WTC11 (cell line): ENCODE results near the gene SPRR2E. TPM values are rescaled to one million over a fixed set of nuclear protein-coding genes. Genes with fewer than 3 reads are reported as not detected.

Source experiments
- ATAC-seq: fragments of 200-7000 bp; cut with Tn5 transposase; 2 replicates; pipeline ENCODE4 v1.10.0; 2021; ENCODE audit warnings: mild to moderate bottlenecking, moderate library complexity
- CTCF ChIA-PET: fragments of 300-600 bp; sonication (Branson Sonifier 250); formaldehyde crosslinking; loops from one replicate; lab custom pipeline; 2021; ENCODE audit warnings: antibody characterized with exemption; lab: Charles Lee
- POLR2A ChIA-PET: fragments of 350-600 bp; sonication (Branson Sonifier 250); formaldehyde crosslinking; loops from one replicate; lab custom pipeline; 2021; ENCODE audit warnings: antibody characterized with exemption; lab: Charles Lee
- DNase-seq: peaks from one replicate; pipeline ENCODE4 v3.0.0; 2021; ENCODE audit warnings: low spot score
- H3K27ac Mint-ChIP-seq: 2 replicates; pipeline ENCODE4 v1.8.0; 2021; ENCODE audit warnings: mixed read lengths
- H3K27me3 Mint-ChIP-seq: 2 replicates; pipeline ENCODE4 v1.8.0; 2021; ENCODE audit warnings: low read depth, mild to moderate bottlenecking, moderate library complexity, mixed read lengths
- H3K36me3 Mint-ChIP-seq: 2 replicates; pipeline ENCODE4 v1.8.0; 2021; ENCODE audit warnings: mixed read lengths
- H3K4me1 Mint-ChIP-seq: 2 replicates; pipeline ENCODE4 v1.8.0; 2022; ENCODE audit warnings: mixed read lengths
- H3K4me3 Mint-ChIP-seq: 2 replicates; pipeline ENCODE4 v1.8.0; 2021; ENCODE audit warnings: mild to moderate bottlenecking, moderate library complexity, mixed read lengths
- H3K9me3 Mint-ChIP-seq: 2 replicates; pipeline ENCODE4 v1.8.0; 2021; ENCODE audit warnings: mixed read lengths
- ETV6 ChIP-seq: sonication (generic); formaldehyde crosslinking; IDR thresholded peaks from 2 replicates; pipeline ENCODE4 v1.8.1; 2022; ENCODE audit warnings: mild to moderate bottlenecking, missing genetic modification reagents
- GTF2I ChIP-seq: fragments of 250-450 bp; sonication (Bioruptor Pico); conservative IDR thresholded peaks from 2 replicates; pipeline ENCODE4 v1.4.0; 2021; ENCODE audit warnings: mild to moderate bottlenecking
- NR1H2 ChIP-seq: sonication (generic); formaldehyde crosslinking; IDR thresholded peaks from 2 replicates; pipeline ENCODE4 v1.9.0; 2021; ENCODE audit warnings: mild to moderate bottlenecking, moderate library complexity, missing genetic modification reagents
- NR2C2 ChIP-seq: sonication (generic); formaldehyde crosslinking; IDR thresholded peaks from 2 replicates; pipeline ENCODE4 v1.8.0; 2022; ENCODE audit warnings: mild to moderate bottlenecking, missing genetic modification reagents
- RORB ChIP-seq: fragments of 250-450 bp; sonication (Bioruptor Pico); IDR thresholded peaks from 2 replicates; pipeline ENCODE4 v1.9.0; 2021; ENCODE audit warnings: mild to moderate bottlenecking
- SOX15 ChIP-seq: fragments of 250-450 bp; sonication (Bioruptor Pico); IDR thresholded peaks from 2 replicates; pipeline ENCODE4 v1.9.0; 2021; ENCODE audit warnings: mild to moderate bottlenecking
- TP53 ChIP-seq: sonication (generic); formaldehyde crosslinking; IDR thresholded peaks from 2 replicates; pipeline ENCODE4 v1.8.1; 2023; ENCODE audit warnings: mild to moderate bottlenecking, missing genetic modification reagents
- ZNF232 ChIP-seq: sonication (generic); formaldehyde crosslinking; IDR thresholded peaks from 2 replicates; pipeline ENCODE4 v1.8.0; 2022; ENCODE audit warnings: mild to moderate bottlenecking, missing genetic modification reagents
- ZNF416 ChIP-seq: fragments of 250-450 bp; sonication (Bioruptor Pico); IDR thresholded peaks from 2 replicates; pipeline ENCODE4 v1.9.0; 2021; ENCODE audit warnings: mild to moderate bottlenecking, inconsistent platforms
- ZNF423 ChIP-seq: fragments of 250-450 bp; sonication (Bioruptor Pico); IDR thresholded peaks from 2 replicates; pipeline ENCODE4 v2.1.2; 2022; ENCODE audit warnings: mild to moderate bottlenecking, moderate library complexity
- total RNA-seq: library from RNA; stranded (reverse); gene quantifications from 3 replicates; pipeline ENCODE4 v1.2.3, GENCODE V29; 2021
- TF ChIP-seq, protein P1 (sequence below): fragments of 200-600 bp; IDR thresholded peaks from 2 replicates; pipeline ENCODE4 v1.8.0; 2022; ENCODE audit warnings: antibody characterized with exemption
- TF ChIP-seq, protein P2 (sequence below): sonication (generic); formaldehyde crosslinking; IDR thresholded peaks from 2 replicates; pipeline ENCODE4 v1.8.0; 2023; ENCODE audit warnings: missing genetic modification reagents
- TF ChIP-seq, protein P3 (sequence below): fragments of 250-450 bp; sonication (Bioruptor Pico); conservative IDR thresholded peaks from 2 replicates; pipeline ENCODE4 v1.9.0; 2021; ENCODE audit warnings: mild to moderate bottlenecking
- TF ChIP-seq, protein P4 (sequence below): sonication (generic); formaldehyde crosslinking; IDR thresholded peaks from 2 replicates; pipeline ENCODE4 v1.8.0; 2022; ENCODE audit warnings: mild to moderate bottlenecking, missing genetic modification reagents
- TF ChIP-seq, protein P5 (sequence below): fragments of 250-450 bp; sonication (Bioruptor Pico); IDR thresholded peaks from 2 replicates; pipeline ENCODE4 v2.1.2; 2022; ENCODE audit warnings: mild to moderate bottlenecking, moderate library complexity
- TF ChIP-seq, protein P6 (sequence below): sonication (generic); formaldehyde crosslinking; IDR thresholded peaks from 2 replicates; pipeline ENCODE4 v1.8.0; 2022; ENCODE audit warnings: mild to moderate bottlenecking, missing genetic modification reagents
- TF ChIP-seq, protein P7 (sequence below): sonication (generic); formaldehyde crosslinking; IDR thresholded peaks from 2 replicates; pipeline ENCODE4 v1.8.1; 2023; ENCODE audit warnings: mild to moderate bottlenecking, missing genetic modification reagents, borderline replicate concordance
- TF ChIP-seq, protein P8 (sequence below): sonication (generic); formaldehyde crosslinking; IDR thresholded peaks from 2 replicates; pipeline ENCODE4 v1.8.0; 2022; ENCODE audit warnings: mild to moderate bottlenecking, missing genetic modification reagents
- TF ChIP-seq, protein P9 (sequence below): sonication (generic); formaldehyde crosslinking; IDR thresholded peaks from 2 replicates; pipeline ENCODE4 v1.8.1; 2022; ENCODE audit warnings: low read depth, mild to moderate bottlenecking, moderate library complexity, missing genetic modification reagents, borderline replicate concordance
- TF ChIP-seq, protein P10 (sequence below): sonication (generic); formaldehyde crosslinking; IDR thresholded peaks from 2 replicates; pipeline ENCODE4 v1.8.1; 2022; ENCODE audit warnings: mild to moderate bottlenecking, missing genetic modification reagents, moderate library complexity, borderline replicate concordance

SPRR2E gene
- total RNA-seq, 1 experiment from 2014 or later: not detected

DNA sequence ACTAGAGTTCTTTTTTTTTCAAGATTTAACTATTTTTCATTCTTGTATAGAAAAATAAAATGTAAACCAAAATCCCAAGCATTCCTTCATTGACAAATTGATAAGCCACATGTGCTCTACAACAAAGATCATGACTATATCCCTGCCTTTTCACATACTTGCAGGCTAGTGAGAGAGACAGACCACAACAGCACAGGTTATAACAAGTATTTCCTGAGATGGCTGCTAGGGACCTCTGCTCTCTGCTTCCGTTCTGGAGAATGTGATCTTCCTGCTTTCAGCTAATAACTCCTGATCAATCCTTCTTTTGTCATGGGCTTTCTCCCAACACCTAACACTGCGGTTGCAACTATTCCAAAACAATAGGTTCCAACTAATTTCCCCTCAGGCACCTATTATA lies 33.0 kb upstream of the SPRR2E start:
- no peak for ATAC-seq

More for the DNA sequence above, 33.0 kb upstream of the SPRR2E start:
- POLR2A ChIA-PET: no interaction called here
- Mint-ChIP-seq H3K9me3 (peaks cover 49% of the 10 kb centered on the region), H3K4me3 (no peak overlapping the region), H3K4me1 (peaks cover 56% of the 10 kb centered on the region), H3K36me3 (peaks cover 53% of the 10 kb centered on the region), H3K27me3 (peaks cover 9% of the 10 kb centered on the region), H3K27ac (no peak overlapping the region)
- CTCF ChIA-PET: no interaction called here
- no peak for DNase-seq
- TF ChIP-seq, protein P1, sequence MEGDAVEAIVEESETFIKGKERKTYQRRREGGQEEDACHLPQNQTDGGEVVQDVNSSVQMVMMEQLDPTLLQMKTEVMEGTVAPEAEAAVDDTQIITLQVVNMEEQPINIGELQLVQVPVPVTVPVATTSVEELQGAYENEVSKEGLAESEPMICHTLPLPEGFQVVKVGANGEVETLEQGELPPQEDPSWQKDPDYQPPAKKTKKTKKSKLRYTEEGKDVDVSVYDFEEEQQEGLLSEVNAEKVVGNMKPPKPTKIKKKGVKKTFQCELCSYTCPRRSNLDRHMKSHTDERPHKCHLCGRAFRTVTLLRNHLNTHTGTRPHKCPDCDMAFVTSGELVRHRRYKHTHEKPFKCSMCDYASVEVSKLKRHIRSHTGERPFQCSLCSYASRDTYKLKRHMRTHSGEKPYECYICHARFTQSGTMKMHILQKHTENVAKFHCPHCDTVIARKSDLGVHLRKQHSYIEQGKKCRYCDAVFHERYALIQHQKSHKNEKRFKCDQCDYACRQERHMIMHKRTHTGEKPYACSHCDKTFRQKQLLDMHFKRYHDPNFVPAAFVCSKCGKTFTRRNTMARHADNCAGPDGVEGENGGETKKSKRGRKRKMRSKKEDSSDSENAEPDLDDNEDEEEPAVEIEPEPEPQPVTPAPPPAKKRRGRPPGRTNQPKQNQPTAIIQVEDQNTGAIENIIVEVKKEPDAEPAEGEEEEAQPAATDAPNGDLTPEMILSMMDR: no peak
- TF ChIP-seq, protein P2, sequence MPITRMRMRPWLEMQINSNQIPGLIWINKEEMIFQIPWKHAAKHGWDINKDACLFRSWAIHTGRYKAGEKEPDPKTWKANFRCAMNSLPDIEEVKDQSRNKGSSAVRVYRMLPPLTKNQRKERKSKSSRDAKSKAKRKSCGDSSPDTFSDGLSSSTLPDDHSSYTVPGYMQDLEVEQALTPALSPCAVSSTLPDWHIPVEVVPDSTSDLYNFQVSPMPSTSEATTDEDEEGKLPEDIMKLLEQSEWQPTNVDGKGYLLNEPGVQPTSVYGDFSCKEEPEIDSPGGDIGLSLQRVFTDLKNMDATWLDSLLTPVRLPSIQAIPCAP (CRISPR knock-in tag): no peak
- TF ChIP-seq, protein P3, sequence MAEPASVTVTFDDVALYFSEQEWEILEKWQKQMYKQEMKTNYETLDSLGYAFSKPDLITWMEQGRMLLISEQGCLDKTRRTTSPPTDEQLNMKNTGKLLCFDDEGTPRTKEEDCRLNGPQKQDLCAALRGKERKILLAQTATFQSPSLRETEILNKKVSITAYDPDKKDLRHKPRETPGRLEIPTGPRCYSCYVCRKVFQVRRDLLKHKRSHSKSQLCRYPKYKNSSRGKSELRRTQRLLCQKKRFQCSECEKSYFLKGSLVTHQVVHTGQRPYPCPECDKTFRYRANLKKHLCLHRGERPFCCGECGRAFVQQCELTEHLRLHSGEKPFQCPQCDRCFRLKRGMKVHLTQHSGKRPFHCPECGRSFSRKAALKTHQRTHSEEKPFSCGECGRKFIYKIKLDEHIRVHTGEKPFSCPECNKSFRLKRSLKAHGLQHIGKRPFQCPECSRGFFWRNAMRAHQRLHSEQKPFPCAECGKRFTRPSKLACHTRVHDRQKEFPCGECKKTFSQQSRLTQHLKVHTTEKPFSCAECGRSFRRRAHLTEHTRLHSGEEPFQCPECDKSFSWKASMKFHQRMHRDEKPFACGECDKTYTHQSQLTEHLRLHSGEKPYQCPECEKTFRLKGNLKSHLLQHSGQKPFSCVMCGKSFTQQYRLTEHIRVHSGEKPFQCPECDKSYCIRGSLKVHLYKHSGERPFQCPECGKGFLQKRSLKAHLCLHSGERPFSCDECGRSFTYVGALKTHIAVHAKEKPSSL: no peak
- TF ChIP-seq NR2C2 (CRISPR knock-in tag): no peak
- TF ChIP-seq, protein P4, sequence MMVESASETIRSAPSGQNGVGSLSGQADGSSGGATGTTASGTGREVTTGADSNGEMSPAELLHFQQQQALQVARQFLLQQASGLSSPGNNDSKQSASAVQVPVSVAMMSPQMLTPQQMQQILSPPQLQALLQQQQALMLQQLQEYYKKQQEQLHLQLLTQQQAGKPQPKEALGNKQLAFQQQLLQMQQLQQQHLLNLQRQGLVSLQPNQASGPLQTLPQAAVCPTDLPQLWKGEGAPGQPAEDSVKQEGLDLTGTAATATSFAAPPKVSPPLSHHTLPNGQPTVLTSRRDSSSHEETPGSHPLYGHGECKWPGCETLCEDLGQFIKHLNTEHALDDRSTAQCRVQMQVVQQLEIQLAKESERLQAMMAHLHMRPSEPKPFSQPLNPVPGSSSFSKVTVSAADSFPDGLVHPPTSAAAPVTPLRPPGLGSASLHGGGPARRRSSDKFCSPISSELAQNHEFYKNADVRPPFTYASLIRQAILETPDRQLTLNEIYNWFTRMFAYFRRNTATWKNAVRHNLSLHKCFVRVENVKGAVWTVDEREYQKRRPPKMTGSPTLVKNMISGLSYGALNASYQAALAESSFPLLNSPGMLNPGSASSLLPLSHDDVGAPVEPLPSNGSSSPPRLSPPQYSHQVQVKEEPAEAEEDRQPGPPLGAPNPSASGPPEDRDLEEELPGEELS: no peak
- no peak for TF ChIP-seq ZNF423 (CRISPR knock-in tag)
- no peak for TF ChIP-seq TP53
- no peak for TF ChIP-seq GTF2I (CRISPR knock-in tag)
- no peak for TF ChIP-seq RORB (CRISPR knock-in tag)
- TF ChIP-seq, protein P5, sequence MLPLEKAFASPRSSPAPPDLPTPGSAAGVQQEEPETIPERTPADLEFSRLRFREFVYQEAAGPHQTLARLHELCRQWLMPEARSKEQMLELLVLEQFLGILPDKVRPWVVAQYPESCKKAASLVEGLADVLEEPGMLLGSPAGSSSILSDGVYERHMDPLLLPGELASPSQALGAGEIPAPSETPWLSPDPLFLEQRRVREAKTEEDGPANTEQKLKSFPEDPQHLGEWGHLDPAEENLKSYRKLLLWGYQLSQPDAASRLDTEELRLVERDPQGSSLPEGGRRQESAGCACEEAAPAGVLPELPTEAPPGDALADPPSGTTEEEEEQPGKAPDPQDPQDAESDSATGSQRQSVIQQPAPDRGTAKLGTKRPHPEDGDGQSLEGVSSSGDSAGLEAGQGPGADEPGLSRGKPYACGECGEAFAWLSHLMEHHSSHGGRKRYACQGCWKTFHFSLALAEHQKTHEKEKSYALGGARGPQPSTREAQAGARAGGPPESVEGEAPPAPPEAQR (CRISPR knock-in tag): no peak
- TF ChIP-seq, protein P6, sequence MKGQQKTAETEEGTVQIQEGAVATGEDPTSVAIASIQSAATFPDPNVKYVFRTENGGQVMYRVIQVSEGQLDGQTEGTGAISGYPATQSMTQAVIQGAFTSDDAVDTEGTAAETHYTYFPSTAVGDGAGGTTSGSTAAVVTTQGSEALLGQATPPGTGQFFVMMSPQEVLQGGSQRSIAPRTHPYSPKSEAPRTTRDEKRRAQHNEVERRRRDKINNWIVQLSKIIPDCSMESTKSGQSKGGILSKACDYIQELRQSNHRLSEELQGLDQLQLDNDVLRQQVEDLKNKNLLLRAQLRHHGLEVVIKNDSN (CRISPR knock-in tag): no peak
- TF ChIP-seq SOX15 (CRISPR knock-in tag): no peak
- no peak for TF ChIP-seq ETV6
- TF ChIP-seq ZNF416 (CRISPR knock-in tag): no peak
- TF ChIP-seq ZNF232 (CRISPR knock-in tag): no peak
- TF ChIP-seq, protein P7, sequence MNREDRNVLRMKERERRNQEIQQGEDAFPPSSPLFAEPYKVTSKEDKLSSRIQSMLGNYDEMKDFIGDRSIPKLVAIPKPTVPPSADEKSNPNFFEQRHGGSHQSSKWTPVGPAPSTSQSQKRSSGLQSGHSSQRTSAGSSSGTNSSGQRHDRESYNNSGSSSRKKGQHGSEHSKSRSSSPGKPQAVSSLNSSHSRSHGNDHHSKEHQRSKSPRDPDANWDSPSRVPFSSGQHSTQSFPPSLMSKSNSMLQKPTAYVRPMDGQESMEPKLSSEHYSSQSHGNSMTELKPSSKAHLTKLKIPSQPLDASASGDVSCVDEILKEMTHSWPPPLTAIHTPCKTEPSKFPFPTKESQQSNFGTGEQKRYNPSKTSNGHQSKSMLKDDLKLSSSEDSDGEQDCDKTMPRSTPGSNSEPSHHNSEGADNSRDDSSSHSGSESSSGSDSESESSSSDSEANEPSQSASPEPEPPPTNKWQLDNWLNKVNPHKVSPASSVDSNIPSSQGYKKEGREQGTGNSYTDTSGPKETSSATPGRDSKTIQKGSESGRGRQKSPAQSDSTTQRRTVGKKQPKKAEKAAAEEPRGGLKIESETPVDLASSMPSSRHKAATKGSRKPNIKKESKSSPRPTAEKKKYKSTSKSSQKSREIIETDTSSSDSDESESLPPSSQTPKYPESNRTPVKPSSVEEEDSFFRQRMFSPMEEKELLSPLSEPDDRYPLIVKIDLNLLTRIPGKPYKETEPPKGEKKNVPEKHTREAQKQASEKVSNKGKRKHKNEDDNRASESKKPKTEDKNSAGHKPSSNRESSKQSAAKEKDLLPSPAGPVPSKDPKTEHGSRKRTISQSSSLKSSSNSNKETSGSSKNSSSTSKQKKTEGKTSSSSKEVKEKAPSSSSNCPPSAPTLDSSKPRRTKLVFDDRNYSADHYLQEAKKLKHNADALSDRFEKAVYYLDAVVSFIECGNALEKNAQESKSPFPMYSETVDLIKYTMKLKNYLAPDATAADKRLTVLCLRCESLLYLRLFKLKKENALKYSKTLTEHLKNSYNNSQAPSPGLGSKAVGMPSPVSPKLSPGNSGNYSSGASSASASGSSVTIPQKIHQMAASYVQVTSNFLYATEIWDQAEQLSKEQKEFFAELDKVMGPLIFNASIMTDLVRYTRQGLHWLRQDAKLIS: no peak
- TF ChIP-seq, protein P8, sequence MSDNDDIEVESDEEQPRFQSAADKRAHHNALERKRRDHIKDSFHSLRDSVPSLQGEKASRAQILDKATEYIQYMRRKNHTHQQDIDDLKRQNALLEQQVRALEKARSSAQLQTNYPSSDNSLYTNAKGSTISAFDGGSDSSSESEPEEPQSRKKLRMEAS (CRISPR knock-in tag): no peak
- TF ChIP-seq, protein P9, sequence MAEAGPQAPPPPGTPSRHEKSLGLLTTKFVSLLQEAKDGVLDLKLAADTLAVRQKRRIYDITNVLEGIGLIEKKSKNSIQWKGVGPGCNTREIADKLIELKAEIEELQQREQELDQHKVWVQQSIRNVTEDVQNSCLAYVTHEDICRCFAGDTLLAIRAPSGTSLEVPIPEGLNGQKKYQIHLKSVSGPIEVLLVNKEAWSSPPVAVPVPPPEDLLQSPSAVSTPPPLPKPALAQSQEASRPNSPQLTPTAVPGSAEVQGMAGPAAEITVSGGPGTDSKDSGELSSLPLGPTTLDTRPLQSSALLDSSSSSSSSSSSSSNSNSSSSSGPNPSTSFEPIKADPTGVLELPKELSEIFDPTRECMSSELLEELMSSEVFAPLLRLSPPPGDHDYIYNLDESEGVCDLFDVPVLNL (CRISPR knock-in tag): no peak
- TF ChIP-seq, protein P10, sequence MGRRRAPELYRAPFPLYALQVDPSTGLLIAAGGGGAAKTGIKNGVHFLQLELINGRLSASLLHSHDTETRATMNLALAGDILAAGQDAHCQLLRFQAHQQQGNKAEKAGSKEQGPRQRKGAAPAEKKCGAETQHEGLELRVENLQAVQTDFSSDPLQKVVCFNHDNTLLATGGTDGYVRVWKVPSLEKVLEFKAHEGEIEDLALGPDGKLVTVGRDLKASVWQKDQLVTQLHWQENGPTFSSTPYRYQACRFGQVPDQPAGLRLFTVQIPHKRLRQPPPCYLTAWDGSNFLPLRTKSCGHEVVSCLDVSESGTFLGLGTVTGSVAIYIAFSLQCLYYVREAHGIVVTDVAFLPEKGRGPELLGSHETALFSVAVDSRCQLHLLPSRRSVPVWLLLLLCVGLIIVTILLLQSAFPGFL (CRISPR knock-in tag): no peak
- no peak for TF ChIP-seq NR1H2
